PC-3 (cell line): ENCODE measurements around the gene CEP131.

ENCODE experiments used
- CTCF ChIP-seq: fragments of 300-600 bp; sonication (generic); conservative IDR thresholded peaks from 2 replicates; pipeline ENCODE4 v1.5.1; 2017; ENCODE audit warnings: antibody characterized with exemption, low read depth, mild to moderate bottlenecking, low read length
- EZH2 ChIP-seq: fragments of 300-600 bp; sonication (generic); IDR thresholded peaks from one replicate; pipeline ENCODE4 v1.6.1; 2017; ENCODE audit warnings: antibody characterized with exemption, mild to moderate bottlenecking, low read length; ENCODE audit not compliant: unreplicated experiment
- EZH2phosphoT487 ChIP-seq: fragments of 300-600 bp; sonication (generic); IDR thresholded peaks from 2 replicates; pipeline ENCODE4 v1.6.1; 2018; ENCODE audit warnings: mild to moderate bottlenecking, antibody characterized with exemption, low read length, borderline replicate concordance

GRCh38 chr17:81180836-81181810 lies 41.6 kb downstream of the CEP131 start:
- TF ChIP-seq EZH2 (no peak), CTCF (no peak), EZH2phosphoT487 (no peak)
